GM18511 (cell line): ENCODE measurements around the gene LRRC31.

Experiments used
- ATAC-seq: cut with Tn5 transposase; IDR thresholded peaks from one replicate; pipeline ENCODE4 v1.9.1; 2021; ENCODE audit warnings: mild to moderate bottlenecking, moderate library complexity; ENCODE audit not compliant: unreplicated experiment

The LRRC31 gene

DNA sequence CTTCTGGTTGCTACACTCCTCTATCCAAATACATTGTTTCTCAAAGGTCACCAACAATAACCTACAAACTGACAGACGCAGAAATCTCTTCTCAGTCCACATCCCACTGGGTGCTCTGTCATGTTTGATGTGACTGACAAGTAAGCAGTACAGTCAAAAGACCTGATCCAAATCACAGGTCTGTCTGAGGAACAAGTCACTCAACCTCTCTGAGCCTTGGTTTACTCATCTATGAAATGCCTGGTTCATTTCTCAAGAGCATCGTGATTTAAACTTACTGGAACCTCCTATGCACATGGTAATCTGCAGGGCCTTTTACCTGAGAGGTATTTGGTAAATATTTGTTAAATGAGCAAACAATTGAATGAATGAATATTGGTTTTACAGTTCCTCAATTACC, 5.5 kb downstream of the LRRC31 start:
- no peak for ATAC-seq

DNA sequence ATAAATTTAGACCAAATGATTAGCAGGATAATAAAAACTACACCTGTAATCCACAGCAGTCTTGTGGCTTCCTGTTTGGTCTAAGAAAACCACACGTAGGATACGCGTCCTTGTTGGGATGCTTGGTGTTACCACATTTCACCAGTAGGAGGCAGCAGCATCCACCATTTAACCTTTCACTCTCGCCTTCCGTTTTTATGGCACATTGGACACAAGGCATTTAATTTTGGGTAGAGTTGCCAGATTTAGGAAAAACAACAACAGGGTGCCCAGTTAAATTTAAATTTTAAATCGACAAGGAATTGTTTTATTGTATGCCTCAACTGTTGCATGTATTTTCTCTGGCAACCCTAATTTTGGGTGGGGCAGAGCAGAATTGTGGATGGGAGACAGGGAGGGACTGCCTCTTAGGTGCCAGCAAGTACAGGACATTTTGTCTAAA, 6.3 kb downstream of the LRRC31 start:
- ATAC-seq = peak; percentile 77

DNA sequence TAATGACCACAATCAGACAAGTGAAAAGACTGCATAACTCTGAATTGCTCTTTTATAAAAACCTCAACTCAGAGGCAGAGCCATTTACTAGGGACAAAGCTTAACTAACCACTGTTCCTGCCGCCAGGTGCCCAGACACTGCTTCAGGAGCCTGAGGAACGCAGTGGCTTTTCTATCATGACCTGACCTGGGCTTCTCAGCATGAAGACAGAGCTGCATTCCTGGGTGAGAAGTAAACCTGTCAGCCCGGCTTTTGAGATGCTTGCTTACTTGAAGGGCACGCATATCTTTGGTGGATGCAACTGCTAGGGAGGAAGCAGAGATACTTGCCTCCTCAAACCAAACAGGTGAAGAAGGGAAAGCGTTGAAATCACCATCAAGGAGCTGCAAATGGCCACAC, 7.9 kb downstream of the LRRC31 start:
- no peak for ATAC-seq

DNA sequence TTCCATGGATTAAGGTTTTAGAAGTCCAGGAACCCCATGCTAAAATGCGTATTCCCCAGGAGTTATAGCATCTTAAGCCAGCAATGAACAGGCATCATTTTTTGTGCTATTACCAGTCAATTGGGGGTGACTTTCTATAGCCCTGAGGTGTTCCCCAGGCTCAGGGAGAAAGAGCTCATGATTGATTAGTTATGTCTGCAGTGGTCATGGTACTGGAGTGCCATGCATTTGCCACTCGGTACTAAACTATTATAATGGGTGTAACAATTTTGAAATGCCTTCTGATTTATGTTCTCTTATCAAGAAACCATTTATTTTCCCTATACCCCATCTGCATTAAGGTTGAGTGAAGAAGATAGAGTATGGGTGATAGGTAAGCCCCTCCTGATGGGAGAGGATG, 11.9 kb downstream of the LRRC31 start:
- ATAC-seq = no peak

DNA sequence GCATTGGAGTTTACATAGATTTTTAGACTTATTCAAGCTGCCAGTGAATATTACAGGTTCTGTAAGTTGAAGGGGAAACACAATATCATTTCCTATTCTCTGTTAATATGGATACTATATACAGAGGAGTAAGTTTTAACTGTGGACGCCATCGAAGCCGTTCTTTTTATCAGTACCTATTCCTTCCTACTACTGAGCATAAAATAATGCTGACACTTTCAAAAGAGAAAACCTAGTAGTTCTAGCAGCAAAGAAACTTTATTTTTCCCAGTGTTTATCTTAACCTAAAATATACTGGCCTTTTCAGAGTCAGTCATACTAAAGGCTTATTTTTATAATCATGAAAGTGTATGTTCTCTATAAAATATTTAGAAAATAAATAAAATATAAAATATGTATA, 14.2 kb downstream of the LRRC31 start:
- ATAC-seq = no peak

DNA sequence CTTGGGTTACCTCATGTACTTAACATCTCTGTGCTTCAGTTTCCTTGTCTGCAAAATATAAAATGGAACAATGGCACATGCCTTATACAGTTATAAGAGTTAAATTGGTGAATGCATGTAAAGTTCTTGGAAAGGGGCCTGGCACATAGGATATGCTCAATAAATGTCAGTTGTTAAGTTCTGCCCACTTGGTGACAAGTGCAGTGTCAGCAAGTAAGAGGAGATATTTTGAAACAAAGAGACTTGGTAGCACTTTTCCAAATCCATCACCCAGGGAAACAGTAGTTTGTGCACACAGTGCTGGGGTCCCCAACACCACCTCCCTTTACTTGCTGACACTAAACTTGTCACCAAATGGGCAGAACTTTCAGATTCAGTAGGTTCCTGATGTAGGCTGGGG, 19.1 kb downstream of the LRRC31 start:
- no peak for ATAC-seq

DNA sequence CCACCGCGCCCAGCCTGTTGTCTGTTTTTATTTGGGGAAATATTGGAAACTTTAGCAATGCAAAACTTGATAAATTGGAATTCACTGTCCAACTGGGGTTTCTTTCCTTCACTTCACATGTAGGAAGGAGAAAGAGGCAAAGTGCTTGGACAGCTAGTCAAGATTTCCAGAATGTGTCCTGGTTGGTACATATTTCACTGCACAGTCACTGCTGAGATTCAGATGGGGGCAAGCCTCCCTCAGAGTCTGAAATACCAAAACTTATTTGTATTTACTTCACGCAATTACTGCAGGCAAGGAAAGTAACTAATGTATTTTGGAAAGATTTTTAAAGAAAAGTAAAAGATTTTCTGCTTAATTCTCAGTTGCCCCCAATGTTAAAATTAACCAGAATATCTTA, 21.0 kb downstream of the LRRC31 start:
- ATAC-seq = no peak

DNA sequence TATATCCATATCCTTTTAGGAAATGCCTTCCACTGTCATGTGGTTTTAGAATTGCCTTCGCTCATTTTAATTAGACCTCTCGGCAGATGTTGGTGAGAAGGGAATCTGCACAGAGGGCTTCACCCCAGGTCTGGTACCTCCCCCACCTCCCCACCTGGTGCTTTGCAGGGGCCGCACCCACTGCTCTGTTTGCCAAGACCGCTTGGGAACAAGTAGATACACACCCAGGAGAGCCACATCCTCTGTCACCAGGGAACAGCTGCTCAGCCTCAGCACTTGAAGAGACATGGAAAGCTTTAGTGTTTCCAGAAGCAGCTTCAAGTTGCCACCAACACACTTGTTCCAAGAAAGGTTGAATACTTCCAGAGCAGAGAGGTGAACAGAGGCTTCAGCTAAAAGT, 21.8 kb downstream of the LRRC31 start:
- no peak for ATAC-seq

DNA sequence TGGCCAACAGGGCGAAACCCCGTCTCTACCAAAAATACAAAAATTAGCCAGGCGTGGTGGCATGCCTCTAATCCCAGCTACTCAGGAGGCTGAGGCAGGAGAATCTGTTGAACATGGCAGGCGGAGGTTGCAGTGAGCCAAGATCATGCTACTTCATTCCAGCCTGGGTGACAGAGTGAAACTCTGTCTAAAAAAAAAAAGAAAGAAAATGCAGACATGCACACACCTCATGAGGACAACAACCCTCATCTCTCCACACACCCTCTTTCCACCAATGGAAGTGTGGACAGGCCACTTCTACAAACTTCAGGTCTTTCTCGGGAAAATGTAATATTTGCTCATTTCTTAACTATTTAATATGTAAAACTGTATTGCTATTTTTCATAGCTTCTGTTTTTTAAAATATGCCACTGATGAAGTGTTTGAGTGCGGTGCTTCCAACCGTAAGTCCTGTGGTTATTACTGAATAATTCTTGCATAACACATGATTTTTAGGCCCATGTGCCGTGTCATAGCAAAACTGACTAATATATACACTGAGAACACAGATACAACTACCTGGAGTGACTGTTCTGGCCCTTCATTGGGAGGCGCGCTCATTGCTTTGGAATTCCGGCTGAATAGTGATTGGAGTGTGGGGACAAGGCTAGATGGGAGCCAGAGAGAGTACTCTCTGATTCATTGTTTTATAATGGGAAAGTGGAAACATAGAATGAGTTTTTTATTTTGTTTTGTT, 23.1 kb downstream of the LRRC31 start:
- ATAC-seq = peak; percentile 97

DNA sequence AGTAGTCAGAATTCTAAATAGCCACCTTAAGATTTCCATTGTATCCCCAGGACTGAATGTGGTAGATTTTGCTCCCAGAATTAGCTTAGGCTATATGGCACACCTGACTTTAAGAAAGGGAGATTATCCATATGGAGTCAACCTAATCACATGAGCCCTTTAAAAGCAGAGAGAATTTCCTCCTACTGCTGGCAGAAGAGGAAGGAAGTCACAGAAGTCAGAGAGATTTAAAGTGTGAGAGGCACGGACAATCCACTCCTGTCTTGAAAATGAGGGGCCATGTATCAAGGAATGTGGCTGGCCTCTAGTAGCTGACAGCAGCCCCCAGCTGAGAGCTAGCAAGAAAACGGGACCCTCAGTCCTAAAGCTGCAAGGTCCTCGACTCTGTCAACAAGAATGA, 26.8 kb downstream of the LRRC31 start:
- ATAC-seq = no peak

DNA sequence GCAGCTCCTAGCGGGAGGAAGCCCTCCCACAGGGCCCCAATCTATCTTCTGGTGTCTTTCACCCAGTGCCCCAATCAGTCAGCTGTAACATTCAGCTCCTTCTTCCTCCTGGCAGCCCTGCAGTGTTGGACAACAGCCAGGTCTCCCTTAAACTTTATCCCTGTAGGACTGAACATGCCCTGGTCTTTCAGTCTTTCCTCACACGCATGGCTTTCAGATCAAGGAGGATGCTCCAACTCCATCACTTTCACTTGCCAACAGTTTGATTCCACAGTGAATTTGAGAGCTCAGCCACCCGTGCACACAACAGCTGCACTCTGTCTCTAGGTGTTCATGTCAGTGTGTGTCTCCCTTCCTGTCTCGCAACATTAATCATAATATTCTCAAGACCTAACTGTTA, 28.6 kb downstream of the LRRC31 start:
- ATAC-seq = peak; percentile 75

DNA sequence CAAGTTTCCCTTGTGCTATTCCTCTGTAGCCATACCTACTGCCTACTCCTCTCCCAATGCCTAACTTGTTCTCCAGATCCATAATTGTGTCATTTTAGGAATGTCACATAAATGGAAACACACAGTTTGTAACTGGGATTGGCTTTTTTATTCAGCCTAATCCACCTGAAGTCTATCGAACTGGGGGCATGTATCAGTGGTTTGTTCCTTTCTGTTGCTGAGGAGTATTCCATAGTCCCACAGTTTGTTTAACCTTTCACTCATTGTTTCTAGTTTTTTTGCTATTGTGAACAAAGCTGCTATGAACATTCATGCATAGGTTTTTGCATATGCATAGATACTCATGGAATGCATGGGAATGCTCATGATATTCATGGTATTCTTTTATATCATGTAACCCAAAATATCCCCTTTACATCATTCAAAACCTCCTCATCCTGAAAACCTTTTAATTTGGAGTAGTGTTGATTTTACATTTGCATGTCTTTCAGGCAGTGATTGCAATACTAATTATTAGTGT, 31.2 kb downstream of the LRRC31 start:
- ATAC-seq = no peak

DNA sequence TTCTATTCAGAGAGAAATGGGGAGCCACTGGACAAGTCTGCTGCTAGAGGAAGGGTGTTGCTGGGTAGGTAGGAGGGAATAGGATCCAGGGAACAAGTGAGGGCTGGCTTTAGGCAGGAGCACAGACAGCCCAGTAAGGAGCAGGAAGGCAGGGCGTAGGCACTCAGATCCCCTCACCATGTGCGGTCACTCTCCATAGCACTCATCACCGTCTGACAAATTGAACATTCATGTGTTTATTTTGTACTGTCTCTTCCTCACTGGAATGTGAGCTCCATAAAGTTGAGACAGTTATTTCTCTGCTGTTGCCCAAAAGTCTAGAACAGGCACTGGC, 32.8 kb downstream of the LRRC31 start:
- no peak for ATAC-seq

DNA sequence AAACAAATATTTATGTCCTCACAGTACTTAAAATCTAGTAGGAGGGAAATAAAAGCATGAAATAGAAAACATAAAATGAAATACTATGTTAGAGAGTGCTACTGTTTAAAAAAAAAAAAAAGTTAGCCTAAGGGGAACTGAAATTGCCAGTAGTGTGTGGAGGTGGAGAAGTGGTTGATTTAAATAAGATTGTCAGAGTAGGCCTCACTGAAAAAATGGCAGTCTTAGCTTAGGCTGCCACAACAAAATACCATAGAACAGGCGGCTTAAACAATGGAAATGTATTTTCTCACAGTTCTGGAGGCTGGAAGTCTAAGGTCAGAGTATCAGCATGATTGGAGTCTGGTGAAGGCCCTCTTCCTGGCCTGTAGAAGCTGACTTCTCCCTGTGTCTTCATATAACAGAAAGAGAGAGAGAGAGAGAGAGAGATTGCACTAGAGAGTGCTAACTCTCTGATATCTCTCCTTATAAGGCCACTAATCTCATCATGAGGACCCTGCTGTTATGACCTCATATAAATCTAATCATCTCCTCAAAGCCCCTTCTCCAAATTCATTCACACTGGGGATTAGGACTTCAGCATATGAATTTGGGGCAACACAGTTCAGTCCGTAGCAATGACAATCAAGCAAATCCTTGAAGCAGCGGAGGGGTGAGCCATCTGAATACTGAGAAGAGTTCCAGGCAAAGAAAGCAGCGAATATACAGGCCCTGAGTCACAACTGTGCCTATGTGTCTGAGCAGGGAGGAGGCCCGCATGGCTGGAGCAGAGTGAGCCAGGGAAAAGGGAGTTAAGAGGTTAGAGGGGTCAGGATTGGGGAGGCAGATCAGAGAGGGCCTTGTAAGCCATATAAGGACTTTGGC, 33.4 kb downstream of the LRRC31 start:
- peak; percentile 88 for ATAC-seq

DNA sequence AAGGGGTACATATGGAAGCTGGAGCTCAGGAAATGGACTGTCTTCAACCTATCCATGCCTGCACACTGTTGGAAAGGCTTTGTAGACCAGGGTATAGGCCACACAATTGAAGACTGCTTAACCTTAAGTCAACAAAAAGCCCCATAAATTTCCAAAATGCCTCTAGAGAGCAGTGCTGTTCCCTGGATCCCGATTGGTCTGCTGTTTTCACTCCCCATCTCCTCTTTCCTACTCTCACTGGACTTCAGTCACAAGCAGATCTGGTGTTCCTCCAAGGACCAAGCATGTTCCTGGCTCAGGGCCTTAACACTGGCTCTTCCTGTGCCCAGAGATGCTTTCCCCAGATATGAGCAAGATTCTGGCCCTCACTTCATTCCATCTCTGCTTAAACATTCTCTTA, 34.2 kb downstream of the LRRC31 start:
- ATAC-seq = no peak

DNA sequence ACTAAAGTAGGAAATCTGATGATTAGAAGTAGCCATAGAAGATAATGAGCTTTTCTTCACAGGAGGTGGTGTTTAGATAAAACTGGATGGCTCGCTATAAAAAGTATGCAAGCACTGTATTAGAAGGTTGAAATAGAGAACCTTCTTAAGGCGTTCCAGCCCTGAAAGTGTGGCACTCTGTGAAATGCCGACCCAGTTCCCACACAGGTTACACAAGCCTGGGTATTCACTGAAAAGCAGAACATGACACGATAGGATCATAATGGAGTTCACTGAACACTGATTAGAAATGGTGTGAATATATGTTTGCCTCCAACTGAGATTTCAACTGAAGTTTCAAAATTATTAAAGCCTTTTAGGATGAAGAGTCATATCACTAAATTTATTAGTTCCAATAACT, 42.0 kb downstream of the LRRC31 start:
- ATAC-seq = no peak

DNA sequence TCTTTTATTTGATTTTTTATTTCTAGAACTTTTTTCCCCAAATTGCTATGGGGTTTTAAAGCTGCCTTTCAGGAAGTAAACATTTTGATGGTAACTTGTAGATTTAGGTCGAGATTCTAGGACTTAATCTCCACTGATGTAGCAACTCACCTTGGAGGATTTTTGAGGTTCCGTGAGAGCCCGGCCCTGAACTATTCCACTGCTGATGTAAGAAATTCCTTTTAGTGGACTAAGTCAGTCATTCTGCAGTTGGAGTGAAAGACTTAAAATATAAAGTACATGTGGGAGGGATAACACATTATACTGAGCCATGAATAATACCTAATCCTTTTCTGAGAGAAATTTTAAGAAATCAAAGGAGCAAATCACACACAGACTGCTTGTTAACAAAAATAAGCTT, 44.4 kb downstream of the LRRC31 start:
- no peak for ATAC-seq

DNA sequence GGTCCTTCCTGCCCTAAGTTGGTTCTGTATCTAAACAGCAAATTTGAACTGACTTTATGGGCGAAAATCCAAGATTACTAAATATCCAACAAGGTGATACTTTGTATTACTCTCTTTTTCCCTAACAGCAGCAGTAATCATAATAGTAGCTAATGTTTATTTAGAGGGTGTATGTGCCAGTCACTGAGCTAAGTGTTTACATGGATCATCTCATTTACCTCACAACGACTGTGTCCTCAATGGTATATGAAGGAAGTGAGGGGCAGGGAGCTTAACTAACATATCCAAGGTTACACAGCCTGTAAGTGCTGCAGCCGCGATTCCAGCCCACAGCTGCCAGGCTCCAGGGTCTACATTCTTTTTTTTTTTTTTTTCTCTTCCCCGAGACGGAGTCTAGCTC, 46.8 kb downstream of the LRRC31 start:
- no peak for ATAC-seq

DNA sequence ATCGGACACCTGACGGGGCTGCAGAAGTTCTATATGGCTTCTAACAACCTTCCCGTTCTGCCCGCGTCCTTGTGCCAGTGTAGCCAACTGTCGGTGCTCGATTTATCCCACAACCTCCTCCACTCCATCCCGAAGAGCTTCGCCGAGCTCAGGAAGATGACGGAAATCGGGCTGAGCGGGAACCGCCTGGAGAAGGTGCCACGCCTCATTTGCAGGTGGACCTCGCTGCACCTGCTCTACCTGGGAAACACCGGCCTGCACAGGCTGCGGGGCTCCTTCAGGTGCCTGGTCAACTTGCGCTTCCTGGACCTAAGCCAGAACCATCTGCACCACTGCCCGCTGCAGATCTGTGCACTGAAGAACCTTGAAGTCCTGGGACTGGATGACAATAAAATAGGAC, 47.2 kb downstream of the LRRC31 start:
- no peak for ATAC-seq

DNA sequence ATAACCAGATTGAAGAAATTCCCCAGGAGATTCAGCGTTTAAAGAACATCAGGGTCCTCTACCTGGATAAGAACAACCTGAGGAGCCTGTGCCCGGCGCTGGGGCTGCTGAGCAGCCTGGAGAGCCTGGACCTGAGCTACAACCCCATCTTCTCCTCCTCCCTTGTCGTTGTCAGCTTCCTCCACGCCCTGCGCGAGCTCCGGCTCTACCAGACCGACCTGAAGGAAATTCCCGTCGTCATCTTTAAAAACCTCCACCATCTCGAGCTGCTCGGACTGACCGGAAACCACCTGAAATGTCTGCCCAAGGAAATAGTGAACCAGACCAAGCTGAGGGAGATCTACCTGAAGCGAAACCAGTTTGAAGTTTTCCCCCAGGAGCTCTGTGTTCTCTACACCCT, 47.6 kb downstream of the LRRC31 start:
- ATAC-seq = no peak

DNA sequence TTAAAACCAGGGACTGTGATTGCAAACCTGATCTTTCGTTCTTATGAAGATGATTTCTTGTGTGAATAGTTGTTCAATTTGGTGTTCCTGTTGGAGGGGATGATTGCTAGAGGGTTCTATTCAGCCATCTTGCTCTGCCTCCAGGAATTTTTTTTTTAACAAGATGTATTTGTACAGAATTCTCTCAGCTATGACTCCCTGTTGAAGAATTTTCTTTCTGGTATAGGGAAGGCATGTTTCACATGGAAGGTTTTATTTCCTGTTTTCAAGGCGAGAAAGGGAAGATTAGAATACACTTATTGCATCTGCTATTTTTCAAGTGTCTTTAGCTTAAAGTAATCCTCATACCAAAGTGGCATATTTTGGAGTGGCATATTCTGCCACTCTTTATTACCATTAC, 51.4 kb downstream of the LRRC31 start:
- no peak for ATAC-seq

DNA sequence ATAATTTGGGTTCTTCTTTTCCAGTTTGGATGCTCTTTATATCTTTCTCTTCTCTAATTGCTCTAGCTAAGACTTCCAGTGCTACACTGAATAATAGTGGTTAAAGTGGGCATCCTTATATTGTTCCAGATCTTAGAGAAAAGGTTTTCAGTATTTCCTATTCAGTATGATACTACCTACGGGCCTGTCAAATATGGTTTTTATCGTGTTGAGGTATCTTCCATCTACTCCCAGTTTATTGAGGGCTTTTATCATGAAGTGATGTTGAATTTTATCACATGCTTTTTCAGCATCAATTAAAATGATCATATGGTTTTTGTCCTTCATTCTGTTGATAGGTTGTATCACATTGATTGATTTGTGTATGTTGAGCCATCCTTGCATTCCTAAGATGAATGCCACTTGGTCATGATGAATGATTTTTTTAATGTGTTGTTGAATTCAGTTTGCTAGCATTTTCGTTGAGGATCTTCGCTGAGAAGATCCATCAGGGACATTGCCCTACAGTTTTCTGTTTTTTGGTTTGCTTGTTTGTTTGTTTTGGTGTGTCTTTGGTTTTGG, 54.1 kb downstream of the LRRC31 start:
- ATAC-seq = no peak
